HCT116 (cell line): ENCODE measurements around the gene SCPEP1. TPM values are rescaled to one million over a fixed set of nuclear protein-coding genes. Genes with fewer than 3 reads are reported as not detected.

Experiments
- ATAC-seq: fragments of 200-7000 bp; cut with Tn5 transposase; 2 replicates; pipeline ENCODE4 v1.9.1; 2020; ENCODE audit warnings: mild to moderate bottlenecking, moderate library complexity
- BruUV-seq: library from RNA; stranded (reverse); fragments of 400-500 nt; replicated peaks from 2 replicates; lab custom pipeline; 2021; lab: Mats Ljungman, UMichigan
- CTCF ChIA-PET: fragments of 300-600 bp; sonication (Branson Sonifier 250); formaldehyde crosslinking; loops from one replicate; lab custom pipeline; 2021; ENCODE audit warnings: antibody characterized with exemption; lab: Charles Lee
- POLR2A ChIA-PET: fragments of 300-600, 350-600 bp; sonication (Branson Sonifier 250); formaldehyde crosslinking; loops from one replicate; lab custom pipeline; 2021; ENCODE audit warnings: antibody characterized with exemption; lab: Charles Lee
- RAD21 ChIA-PET, 2 experiments: fragments of 300-600 bp; sonication (Branson Sonifier 250); formaldehyde crosslinking; loops; one replicate each; lab custom pipeline; 2023; ENCODE audit warnings: low total read pairs in 2 of 2; ENCODE audit not compliant: uncharacterized antibody in 2 of 2, unreplicated experiment in 2 of 2, low non-redundant PET in 1 of 2; lab: Charles Lee
- DNase-seq: peaks from one replicate; pipeline ENCODE4 v3.0.0-alpha.2; 2010; ENCODE audit warnings: low read depth, low spot score
- H2AFZ ChIP-seq: fragments of 200-600 bp; shearing (Covaris generic), sonication (generic); 2 replicates; pipeline ENCODE4 v1.6.1; 2017; ENCODE audit warnings: low read depth, mixed run types, mixed read lengths, antibody characterized with exemption, low read length; ENCODE audit not compliant: poor library complexity, severe bottlenecking
- H3K27ac ChIP-seq: 2 replicates; pipeline ENCODE4 v1.5.1; 2012; ENCODE audit warnings: low read depth, low read length
- H3K27me3 ChIP-seq: fragments of 200-600 bp; sonication (generic); 2 replicates; pipeline ENCODE4 v1.6.1; 2016; ENCODE audit warnings: mixed run types, low read length, mixed read lengths; ENCODE audit not compliant: insufficient read depth
- H3K36me3 ChIP-seq, 2 experiments: fragments of 200-500 bp in 1 of 2; fragments of 200-600 bp in 1 of 2; sonication (Bioruptor generic) in 1 of 2; sonication (generic) in 1 of 2; 2 replicates each; pipeline versions ENCODE4 v1.5.1 to v1.6.1; 2014 to 2016; ENCODE audit warnings: low read length in 2 of 2, inconsistent platforms in 1 of 2, mixed read lengths in 1 of 2, mixed run types in 1 of 2; ENCODE audit not compliant: insufficient read depth in 2 of 2, control insufficient read depth in 1 of 2
- H3K4me1 ChIP-seq, 2 experiments: fragments of 200-600 bp in 1 of 2; sonication (generic) in 1 of 2; 2 replicates each; pipeline versions ENCODE4 v1.5.1 to v1.6.1; 2012 to 2017; ENCODE audit warnings: low read length in 2 of 2, inconsistent platforms in 1 of 2, mild to moderate bottlenecking in 1 of 2, mixed read lengths in 1 of 2, mixed run types in 1 of 2, moderate library complexity in 1 of 2; ENCODE audit not compliant: insufficient read depth in 2 of 2, control insufficient read depth in 1 of 2
- H3K4me2 ChIP-seq: fragments of 200-600 bp; sonication (generic); 2 replicates; pipeline ENCODE4 v1.6.1; 2017; ENCODE audit warnings: mixed run types, low read length, mixed read lengths
- H3K4me3 ChIP-seq, 2 experiments: fragments of 200-600 bp in 1 of 2; sonication (generic) in 1 of 2; replicated peaks in 1 of 2; 2 replicates each; pipeline ENCODE4 v1.5.1; 2011 to 2016; ENCODE audit warnings: low read length in 2 of 2, control low read depth in 1 of 2, low read depth in 1 of 2, mild to moderate bottlenecking in 1 of 2, mixed read lengths in 1 of 2, mixed run types in 1 of 2
- H3K79me2 ChIP-seq: fragments of 200-600 bp; sonication (generic); 2 replicates; pipeline ENCODE4 v1.6.1; 2017; ENCODE audit warnings: mild to moderate bottlenecking, mixed run types, low read length, moderate library complexity, mixed read lengths; ENCODE audit not compliant: insufficient read depth
- H3K9ac ChIP-seq: fragments of 200-600 bp; sonication (generic); 2 replicates; pipeline ENCODE4 v1.6.1; 2016; ENCODE audit warnings: low read length, mixed read lengths
- H3K9me2 ChIP-seq: fragments of 200-600 bp; sonication (generic), shearing (Covaris generic); 2 replicates; pipeline ENCODE4 v1.6.1; 2017; ENCODE audit warnings: mixed run types, mild to moderate bottlenecking, moderate library complexity; ENCODE audit not compliant: insufficient read depth
- H3K9me3 ChIP-seq, 2 experiments: fragments of 200-500 bp in 1 of 2; fragments of 200-600 bp in 1 of 2; sonication (Bioruptor generic) in 1 of 2; sonication (generic) in 1 of 2; 2 replicates each; pipeline ENCODE4 v1.6.1; 2014 to 2017; ENCODE audit warnings: low read length in 2 of 2, mixed read lengths in 2 of 2, inconsistent platforms in 1 of 2, low read depth in 1 of 2, mild to moderate bottlenecking in 1 of 2, mixed run types in 1 of 2, moderate library complexity in 1 of 2; ENCODE audit not compliant: control insufficient read depth in 1 of 2, insufficient read depth in 1 of 2
- H4K20me1 ChIP-seq: fragments of 200-600 bp; sonication (generic), shearing (Covaris generic); 2 replicates; pipeline ENCODE4 v1.6.1; 2017; ENCODE audit warnings: mixed run types, mild to moderate bottlenecking, moderate library complexity; ENCODE audit not compliant: insufficient read depth
- CBX3 ChIP-seq: IDR thresholded peaks from 2 replicates; pipeline ENCODE4 v1.6.1; 2012; ENCODE audit warnings: low read depth
- EGR1 ChIP-seq: IDR thresholded peaks from 2 replicates; pipeline ENCODE4 v1.6.1; 2012; ENCODE audit warnings: low read depth
- ELF1 ChIP-seq: IDR thresholded peaks from 2 replicates; pipeline ENCODE4 v1.6.1; 2012; ENCODE audit warnings: low read depth, borderline replicate concordance
- EZH2 ChIP-seq: fragments of 200-600 bp; sonication (generic); IDR thresholded peaks from 2 replicates; pipeline ENCODE4 v1.6.1; 2017; ENCODE audit warnings: antibody characterized with exemption, mixed run types
- EZH2phosphoT487 ChIP-seq: fragments of 200-600 bp; IDR thresholded peaks from 2 replicates; pipeline ENCODE4 v1.6.1; 2018; ENCODE audit warnings: antibody characterized with exemption, borderline replicate concordance
- JUND ChIP-seq: IDR thresholded peaks from 2 replicates; pipeline ENCODE4 v1.6.1; 2012
- POLR2A ChIP-seq: IDR thresholded peaks from 2 replicates; pipeline ENCODE4 v1.7.0; 2011; ENCODE audit warnings: borderline replicate concordance; ENCODE audit not compliant: insufficient read depth, insufficient read length; ENCODE audit errors: extremely low read depth
- POLR2AphosphoS5 ChIP-seq: IDR thresholded peaks from 2 replicates; pipeline ENCODE4 v1.6.1; 2011; ENCODE audit warnings: mild to moderate bottlenecking, low read depth, low read length, moderate library complexity
- RAD21 ChIP-seq: IDR thresholded peaks from 2 replicates; pipeline ENCODE4 v1.6.1; 2012; ENCODE audit warnings: low read depth, mild to moderate bottlenecking
- SIN3A ChIP-seq: IDR thresholded peaks from 2 replicates; pipeline ENCODE4 v1.6.1; 2012; ENCODE audit warnings: low read depth
- SP1 ChIP-seq: IDR thresholded peaks from 2 replicates; pipeline ENCODE4 v1.6.1; 2012; ENCODE audit warnings: low read depth
- SRF ChIP-seq: IDR thresholded peaks from 2 replicates; pipeline ENCODE4 v1.6.1; 2012; ENCODE audit warnings: low read depth
- YY1 ChIP-seq: IDR thresholded peaks from 2 replicates; pipeline ENCODE4 v1.6.1; 2011; ENCODE audit warnings: low read length, low read depth, moderate library complexity, mild to moderate bottlenecking; ENCODE audit not compliant: insufficient replicate concordance; ENCODE audit errors: extremely low read depth
- intact Hi-C: fragments of 100-400 bp; cut with micrococcal nuclease; formaldehyde crosslinking; loops from 2 replicates; pipeline ENCODE4 v1.10.0; 2022
- total RNA-seq: library from RNA; stranded (reverse); gene quantifications from one replicate; pipeline ENCODE4 v1.2.1, GENCODE V29; 2021; ENCODE audit not compliant: unreplicated experiment
- TF ChIP-seq, protein P1 (sequence below): IDR thresholded peaks from 2 replicates; pipeline ENCODE4 v1.6.1; 2012
- TF ChIP-seq, protein P2 (sequence below): IDR thresholded peaks from 2 replicates; pipeline ENCODE4 v1.6.1; 2011; ENCODE audit warnings: mild to moderate bottlenecking, low read length, moderate library complexity; ENCODE audit not compliant: insufficient replicate concordance; ENCODE audit errors: extremely low read depth
- TF ChIP-seq, protein P3 (sequence below): IDR thresholded peaks from 2 replicates; pipeline ENCODE4 v1.6.1; 2012

The SCPEP1 gene
- total RNA-seq, 1 experiment from 2014 or later = 28.3 TPM

DNA sequence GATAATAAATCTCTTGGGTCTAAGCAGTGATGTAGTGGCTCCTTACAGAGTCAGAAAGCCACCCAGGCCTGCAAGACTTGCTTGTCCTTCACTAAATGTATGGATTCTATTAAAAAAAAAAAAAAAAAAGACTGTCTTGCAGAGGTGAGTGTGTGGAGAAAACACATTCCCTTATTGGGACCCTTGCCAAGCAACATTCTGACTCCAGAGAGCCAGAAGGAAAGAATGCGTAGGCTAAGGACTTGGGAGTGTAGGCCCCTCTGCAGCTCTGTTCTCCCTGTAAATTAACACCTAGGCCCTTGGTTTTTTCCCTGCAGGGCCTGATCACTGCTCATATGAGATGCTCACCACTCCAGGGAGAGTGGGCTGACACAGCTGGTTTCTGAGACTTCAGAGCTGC, 17.8 kb downstream of the SCPEP1 start:
- Histone ChIP-seq H3K27me3 (no peaks in the 10 kb centered on the region), H3K4me3 (no peak overlapping the region), H2AFZ (no peak overlapping the region), H3K4me1 (0 out of 4 replicates have a peak, but pooled peaks cover 0 to 3% of the 10 kb centered on the region in 2 experiments), H4K20me1 (no peaks in the 10 kb centered on the region), H3K9ac (no peak overlapping the region), H3K9me3 (no peaks in the 10 kb centered on the region), H3K79me2 (no peaks in the 10 kb centered on the region), H3K9me2 (no peaks in the 10 kb centered on the region), H3K36me3 (peaks cover 0 to 3% of the 10 kb centered on the region in 2 experiments; a peak in 1 of 4 replicates), H3K27ac (no peak overlapping the region), H3K4me2 (no peak overlapping the region)
- no peak for DNase-seq
- intact Hi-C loops = loop anchor here (1.0 kb wide), 1 partner anchor 25 kb away; no protein-coding TSS in a partner anchor
- ATAC-seq = no peak
- ChIA-PET RAD21 (interaction anchor here in 1 of 2 experiments (0.6 kb wide), 1 partner anchor 36 kb away, joined by 4 read pairs; no protein-coding TSS in a partner anchor), CTCF (no interaction called here), POLR2A (interaction anchor here (0.6 kb wide), 1 partner anchor 39 kb away, joined by 3 read pairs; no protein-coding TSS in a partner anchor)
- TF ChIP-seq POLR2AphosphoS5 = no peak
- no TSS peak for BruUV-seq

DNA sequence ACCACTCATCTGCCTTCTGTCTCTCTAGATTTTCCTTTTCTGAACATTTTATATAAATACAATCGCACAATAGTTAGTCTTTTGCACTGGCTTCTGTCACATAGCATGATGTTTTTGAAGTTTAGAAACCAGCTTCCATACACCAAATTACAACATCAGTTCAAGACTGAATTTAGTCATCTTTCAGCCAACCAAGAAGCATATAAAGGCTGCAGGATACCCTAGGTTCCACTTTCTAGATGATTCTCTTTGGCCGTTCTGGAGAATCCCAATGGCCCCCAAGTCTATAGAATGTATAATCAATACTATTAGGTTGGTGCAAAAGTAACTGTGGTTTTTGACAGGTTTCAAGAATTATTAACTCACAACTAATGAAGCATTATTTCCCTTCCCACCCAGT, 19.4 kb downstream of the SCPEP1 start:
- H3K4me3 ChIP-seq = no peak overlapping the region
- H3K9me2 ChIP-seq = no peaks in the 10 kb centered on the region
- POLR2A ChIA-PET = no interaction called here
- H3K4me2 ChIP-seq = no peak overlapping the region
- H2AFZ ChIP-seq = no peak overlapping the region
- peaks cover 0 to 3% of the 10 kb centered on the region in 2 experiments; a peak in 1 of 4 replicates for H3K36me3 ChIP-seq
- intact Hi-C loops = no loop called here
- H3K79me2 ChIP-seq = no peaks in the 10 kb centered on the region
- BruUV-seq = no TSS peak
- no peak overlapping the region for H3K9ac ChIP-seq
- DNase-seq (no peak), ATAC-seq (no peak)
- TF ChIP-seq EZH2phosphoT487 = no peak
- TF ChIP-seq EGR1 = no peak
- TF ChIP-seq, protein P1, sequence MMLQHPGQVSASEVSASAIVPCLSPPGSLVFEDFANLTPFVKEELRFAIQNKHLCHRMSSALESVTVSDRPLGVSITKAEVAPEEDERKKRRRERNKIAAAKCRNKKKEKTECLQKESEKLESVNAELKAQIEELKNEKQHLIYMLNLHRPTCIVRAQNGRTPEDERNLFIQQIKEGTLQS = no peak
- no peak for TF ChIP-seq SRF
- TF ChIP-seq YY1 = no peak
- no peak for TF ChIP-seq RAD21
- no peak for TF ChIP-seq POLR2A
- TF ChIP-seq CBX3 = no peak
- no peak for TF ChIP-seq SIN3A
- TF ChIP-seq EZH2 = no peak
- no peak for TF ChIP-seq JUND
- TF ChIP-seq SP1 = no peak
- TF ChIP-seq, protein P2, sequence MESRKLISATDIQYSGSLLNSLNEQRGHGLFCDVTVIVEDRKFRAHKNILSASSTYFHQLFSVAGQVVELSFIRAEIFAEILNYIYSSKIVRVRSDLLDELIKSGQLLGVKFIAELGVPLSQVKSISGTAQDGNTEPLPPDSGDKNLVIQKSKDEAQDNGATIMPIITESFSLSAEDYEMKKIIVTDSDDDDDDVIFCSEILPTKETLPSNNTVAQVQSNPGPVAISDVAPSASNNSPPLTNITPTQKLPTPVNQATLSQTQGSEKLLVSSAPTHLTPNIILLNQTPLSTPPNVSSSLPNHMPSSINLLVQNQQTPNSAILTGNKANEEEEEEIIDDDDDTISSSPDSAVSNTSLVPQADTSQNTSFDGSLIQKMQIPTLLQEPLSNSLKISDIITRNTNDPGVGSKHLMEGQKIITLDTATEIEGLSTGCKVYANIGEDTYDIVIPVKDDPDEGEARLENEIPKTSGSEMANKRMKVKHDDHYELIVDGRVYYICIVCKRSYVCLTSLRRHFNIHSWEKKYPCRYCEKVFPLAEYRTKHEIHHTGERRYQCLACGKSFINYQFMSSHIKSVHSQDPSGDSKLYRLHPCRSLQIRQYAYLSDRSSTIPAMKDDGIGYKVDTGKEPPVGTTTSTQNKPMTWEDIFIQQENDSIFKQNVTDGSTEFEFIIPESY = no peak
- TF ChIP-seq, protein P3, sequence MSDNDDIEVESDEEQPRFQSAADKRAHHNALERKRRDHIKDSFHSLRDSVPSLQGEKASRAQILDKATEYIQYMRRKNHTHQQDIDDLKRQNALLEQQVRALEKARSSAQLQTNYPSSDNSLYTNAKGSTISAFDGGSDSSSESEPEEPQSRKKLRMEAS = no peak
- TF ChIP-seq ELF1 = no peak
- CTCF ChIA-PET = no interaction called here
- RAD21 ChIA-PET = no interaction called here
- no peaks in the 10 kb centered on the region for H4K20me1 ChIP-seq
- H3K9me3 ChIP-seq = no peaks in the 10 kb centered on the region
- no peak overlapping the region for H3K27ac ChIP-seq
- 0 out of 4 replicates have a peak, but pooled peaks cover 0 to 3% of the 10 kb centered on the region in 2 experiments for H3K4me1 ChIP-seq
- H3K27me3 ChIP-seq = no peaks in the 10 kb centered on the region
